Measurements from ENCODE around the gene GPR156. TPM values are rescaled to one million over a fixed set of nuclear protein-coding genes. Genes with fewer than 3 reads are reported as not detected.
"Not testable (repeated sequence)": the region's sequence is repeated elsewhere in the genome, so short reads cannot be mapped to it uniquely, and the experiment has no call there.

Gene GPR156
- total RNA-seq, 1 donor: under 0.01 TPM

DNA sequence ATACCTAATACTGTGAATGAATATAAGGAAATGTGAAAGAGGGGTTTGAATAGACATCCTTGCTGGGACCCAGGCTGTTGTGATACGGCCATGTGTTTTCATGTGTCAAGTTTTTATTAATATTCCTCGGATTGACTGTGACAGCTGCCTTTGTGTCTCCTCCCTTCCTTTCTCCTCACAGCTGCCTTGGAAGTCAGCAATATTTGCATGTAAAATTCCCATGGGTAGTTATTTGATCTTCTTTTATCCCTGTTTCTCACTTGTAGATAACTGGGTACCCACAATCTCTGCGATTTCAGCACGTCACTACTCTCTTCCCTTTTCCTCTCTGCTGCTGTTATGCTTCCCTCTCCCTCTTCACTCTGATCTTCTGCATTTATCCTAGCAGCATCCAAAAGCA is 9.4 kb downstream of the GPR156 start:
- no peak for DNase-seq (ENCODE audit: low read depth in 2 of 3, low spot score in 2 of 3)

DNA sequence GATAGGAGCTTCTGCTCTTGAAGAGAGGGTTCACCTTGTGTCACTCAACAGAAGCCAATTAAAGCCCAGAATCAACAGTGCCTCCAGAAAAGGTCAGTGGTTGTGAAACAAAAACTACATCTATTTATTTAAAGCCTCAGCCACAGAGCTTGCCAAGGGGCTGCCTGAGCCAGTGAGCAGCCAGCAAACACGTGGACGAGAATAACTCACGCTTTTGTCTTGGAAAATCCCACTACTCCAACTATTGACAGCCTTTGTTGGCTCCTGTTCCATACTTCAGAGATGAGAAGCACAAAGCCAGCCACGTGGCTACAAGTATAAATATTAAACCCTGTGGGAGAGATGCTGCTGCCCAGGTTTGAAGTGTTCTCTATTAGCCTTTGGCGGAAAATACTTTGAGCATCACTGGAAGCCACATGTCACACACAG is 10.3 kb downstream of the GPR156 start:
- DNase-seq (ENCODE audit: low read depth in 2 of 3, low spot score in 2 of 3): no peak

DNA sequence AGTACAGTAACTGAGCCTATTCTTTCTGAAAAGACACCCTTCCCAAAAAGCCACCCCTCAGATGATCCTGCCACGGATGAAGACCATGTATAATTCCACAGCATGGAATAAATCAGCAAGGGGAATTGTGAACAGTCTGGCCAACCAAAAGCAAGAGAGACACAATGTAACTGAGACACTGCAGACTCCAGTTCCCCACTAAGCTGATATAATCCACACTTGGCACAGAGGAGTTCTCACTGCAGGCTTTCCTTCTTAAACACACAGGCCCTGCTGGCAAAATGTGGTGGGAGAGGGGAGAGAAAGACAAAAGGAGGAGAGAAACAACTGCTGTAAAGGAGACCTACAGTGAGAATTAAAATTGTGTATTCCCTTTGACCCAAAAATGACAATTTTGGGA is 12.7 kb downstream of the GPR156 start:
- DNase-seq (ENCODE audit: low read depth in 2 of 3, low spot score in 2 of 3): no peak

DNA sequence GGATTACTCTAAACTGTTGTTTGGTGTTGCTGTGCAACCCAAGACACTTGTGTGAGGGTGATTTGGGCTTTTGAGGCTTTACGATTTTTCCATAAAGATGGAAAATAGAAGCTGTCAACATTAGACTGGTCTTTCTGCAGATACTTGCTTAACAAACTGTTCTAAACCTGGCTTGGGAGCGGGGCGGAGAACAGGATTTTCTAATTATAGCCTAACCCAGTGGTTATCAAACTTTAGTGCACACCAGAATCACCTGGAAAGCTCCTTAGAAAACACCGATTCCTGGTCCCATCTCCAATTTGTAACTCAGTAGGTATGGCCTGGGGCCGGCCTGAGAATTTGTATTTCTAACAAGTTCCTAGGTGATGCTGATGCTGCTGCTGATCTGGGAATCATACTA is 19.0 kb downstream of the GPR156 start:
- DNase-seq (ENCODE audit: low read depth in 2 of 3, low spot score in 2 of 3): no peak

DNA sequence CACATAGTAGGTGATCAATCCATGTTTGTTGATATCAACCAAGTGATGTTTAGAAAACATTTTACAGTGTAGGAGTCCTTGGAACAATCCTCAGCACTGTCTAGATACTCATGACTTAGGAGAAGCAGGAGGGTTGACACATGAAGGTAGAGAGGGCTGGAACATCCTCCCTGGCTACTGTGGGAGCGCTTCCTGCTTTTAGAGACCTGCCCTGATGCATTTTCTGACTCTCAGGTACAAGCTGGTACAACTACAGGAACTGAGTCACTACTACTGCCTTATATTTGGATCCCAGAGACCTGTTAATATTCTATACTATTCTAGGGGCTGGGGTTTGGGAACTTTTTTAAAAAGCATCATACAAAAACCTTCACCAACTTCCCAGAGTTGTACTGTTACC is 20.1 kb downstream of the GPR156 start:
- DNase-seq (ENCODE audit: low read depth in 2 of 3, low spot score in 2 of 3): no peak

DNA sequence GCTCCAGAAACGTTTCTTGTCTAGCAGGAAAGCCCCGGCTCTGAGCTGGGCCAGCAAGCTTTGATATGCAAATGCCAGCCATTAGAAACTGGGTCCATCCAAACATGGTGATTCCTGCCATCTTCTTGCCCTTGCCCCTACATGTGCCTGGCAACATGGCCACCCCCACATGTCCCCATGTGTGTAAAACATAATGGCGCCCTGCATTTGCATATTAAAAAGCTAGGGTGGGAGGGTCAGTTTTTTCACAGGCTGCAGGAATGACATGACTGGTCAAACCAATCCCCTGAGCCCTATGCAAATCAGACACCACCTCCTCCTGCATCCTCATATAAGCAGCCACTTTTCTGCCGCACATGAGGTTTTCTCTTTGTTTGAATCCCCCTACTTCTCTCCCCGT is 21.2 kb downstream of the GPR156 start:
- DNase-seq (ENCODE audit: low read depth in 2 of 3, low spot score in 2 of 3): no peak

DNA sequence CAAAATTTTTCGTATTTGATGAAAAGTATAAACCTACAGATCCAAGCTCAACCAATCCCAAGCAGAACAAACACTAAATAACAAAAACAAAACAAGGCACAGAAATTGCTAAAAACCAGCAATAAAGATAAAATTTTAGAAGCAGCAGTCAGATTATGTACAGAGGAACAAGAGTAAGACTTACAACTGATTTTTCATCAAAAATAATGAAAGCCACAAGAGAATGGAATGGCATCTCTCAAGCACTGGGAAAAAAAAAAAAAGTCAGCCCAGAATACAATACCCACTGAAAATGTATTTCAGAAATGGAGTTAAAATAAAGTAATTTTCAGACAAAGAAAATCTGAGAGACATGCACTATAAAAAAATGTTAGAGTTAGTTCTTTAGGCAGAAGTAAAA is 27.0 kb downstream of the GPR156 start:
- DNase-seq (ENCODE audit: low read depth in 2 of 3, low spot score in 2 of 3): no peak

DNA sequence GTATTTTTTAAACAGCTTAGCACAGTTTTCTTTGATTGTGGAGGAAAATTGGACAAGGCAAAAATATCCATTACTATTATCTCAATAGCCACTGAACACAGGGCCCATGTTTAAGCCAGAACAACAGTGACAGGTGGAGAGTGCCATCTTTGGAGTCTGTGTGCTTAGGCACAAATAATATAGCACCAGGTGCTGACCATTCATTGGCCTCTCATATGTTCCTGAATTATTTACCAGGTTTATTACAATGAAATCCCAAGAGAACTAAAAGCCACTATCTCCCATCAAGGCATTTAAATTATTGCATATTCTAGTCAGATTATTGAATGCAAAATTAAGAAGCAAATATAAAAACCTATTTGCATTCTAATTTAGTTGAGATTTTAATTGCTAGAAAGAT is 39.6 kb downstream of the GPR156 start:
- no peak for DNase-seq (ENCODE audit: low read depth in 2 of 3, low spot score in 2 of 3)

DNA sequence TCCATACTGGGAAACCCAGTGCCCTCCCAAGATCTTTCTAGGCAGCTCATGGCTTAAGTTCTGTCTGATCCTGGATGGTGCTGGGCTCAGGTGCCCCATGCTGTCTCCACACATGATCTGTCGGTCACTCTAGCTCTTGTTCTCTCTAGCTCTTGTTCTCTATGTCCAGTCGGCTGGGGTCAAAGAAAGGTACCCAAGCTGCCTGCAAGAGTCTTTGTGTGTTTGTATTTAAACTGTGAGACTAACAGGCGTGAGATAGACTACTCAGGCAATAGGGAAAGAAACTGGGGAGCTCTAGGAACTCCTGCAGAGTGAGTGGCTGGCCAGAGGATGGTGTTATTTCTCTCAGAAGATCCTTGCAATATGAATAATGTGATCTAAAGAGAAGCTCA is 40.2 kb downstream of the GPR156 start:
- no peak for DNase-seq (ENCODE audit: low read depth in 2 of 3, low spot score in 2 of 3)

DNA sequence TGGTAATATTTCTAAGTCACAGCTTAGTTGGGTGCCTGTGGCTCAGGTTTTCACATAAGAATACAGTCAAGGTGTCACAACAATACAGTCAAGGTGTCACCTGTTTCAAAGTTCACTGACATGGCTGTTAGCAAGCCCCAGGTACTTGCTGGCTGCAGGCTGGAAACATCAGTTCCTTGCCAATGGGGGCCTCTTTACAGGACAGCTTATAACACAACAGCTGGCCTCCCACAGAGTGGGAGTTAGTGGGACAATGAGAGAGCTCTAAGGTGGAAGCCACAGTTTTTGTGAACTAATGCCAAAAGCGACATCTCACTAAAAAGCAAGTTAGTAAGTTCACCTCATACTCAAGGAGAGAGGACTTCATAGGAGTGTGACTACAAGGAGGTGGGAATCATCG is 45.4 kb downstream of the GPR156 start:
- DNase-seq (ENCODE audit: low read depth in 2 of 3, low spot score in 2 of 3): no peak

DNA sequence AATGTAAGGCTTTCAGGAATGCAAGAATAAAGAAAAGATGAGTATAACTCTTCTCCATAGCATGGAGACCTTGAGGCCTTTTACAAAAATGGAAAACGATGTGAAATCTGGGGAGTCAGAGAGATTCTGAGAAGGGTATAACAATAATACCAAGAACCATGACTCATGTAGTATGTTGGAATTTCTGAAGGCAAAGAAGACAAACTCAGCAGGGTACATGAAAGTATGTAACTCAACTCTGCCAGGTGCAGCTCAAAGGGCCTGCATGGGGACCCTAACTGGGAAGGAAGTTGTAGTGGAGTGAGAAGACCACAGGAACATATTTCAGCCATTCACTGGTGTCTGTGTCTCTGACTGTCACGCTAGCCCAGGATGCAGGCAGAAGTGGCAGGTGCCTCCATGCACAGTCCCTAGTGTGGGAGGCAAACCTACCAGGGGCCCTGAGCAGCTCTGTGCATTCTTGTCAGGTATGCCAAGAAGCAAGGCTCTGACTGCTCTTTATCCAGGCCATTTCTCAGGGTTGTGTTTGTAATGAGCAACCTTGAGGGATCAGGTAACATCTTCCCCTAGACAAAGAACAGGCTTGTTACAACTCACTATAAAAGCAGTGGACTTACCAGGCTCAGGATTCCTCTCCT is 57.2 kb downstream of the GPR156 start:
- no peak for DNase-seq (ENCODE audit: low read depth in 2 of 3, low spot score in 2 of 3)

DNA sequence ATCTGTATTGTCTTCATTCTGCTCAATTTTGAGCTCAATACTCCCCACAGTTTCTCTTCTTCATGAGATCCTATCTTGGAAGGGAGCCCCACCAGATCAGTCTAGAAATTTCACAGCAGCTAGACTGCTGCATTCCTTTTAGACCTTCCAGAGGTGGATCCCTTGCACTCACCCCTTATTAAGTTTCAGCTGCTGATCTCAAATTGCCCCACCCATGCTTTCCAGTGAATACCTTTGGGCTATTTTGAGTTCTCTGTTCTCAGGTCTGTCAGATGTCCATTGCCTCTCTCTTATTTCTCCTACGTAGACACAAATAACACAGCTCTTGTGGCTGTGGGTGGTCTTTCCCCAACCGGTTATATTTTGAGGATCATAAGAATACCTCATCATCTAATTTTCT is 60.8 kb downstream of the GPR156 start:
- DNase-seq (ENCODE audit: low read depth in 2 of 3, low spot score in 2 of 3): no peak

DNA sequence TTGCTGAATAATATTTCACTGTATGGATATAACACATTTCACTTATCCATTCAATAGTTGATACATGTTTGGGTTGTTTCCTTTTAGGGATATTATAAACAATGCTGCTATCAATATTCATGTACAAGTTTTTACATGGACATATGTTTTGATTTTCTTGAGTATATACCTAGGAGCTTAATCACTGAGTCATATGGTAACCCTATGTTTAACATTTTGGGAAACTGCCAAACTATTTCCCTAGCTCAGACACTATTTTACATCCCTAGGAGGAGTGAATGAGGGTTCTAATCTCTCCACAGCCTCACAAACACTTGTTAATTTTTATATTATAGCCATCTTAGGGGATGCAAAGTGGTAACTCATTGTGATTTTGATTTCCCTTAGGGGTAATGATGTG is 66.0 kb downstream of the GPR156 start:
- no peak for DNase-seq (ENCODE audit: low read depth in 2 of 3, low spot score in 2 of 3)

DNA sequence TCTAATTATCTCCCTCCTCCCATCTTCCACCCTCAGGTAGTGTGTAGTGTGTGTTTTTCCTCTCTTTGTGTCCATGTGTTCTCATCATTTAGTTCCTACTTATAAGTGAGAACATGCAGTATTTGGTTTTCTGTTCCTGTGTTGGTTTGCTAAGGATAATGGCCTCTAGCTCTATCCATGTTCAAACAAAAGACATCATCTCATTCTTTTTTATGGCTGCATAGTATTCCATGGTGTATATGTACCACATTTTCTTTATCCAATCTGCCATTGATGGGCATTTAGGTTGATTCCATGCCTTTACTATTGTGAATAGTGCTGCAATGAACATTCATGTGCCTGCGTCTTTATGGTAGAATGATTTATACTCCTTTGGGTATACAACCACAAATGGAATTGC is 68.4 kb downstream of the GPR156 start:
- not testable (repeated sequence) for DNase-seq (ENCODE audit: low read depth in 2 of 3, low spot score in 2 of 3)

DNA sequence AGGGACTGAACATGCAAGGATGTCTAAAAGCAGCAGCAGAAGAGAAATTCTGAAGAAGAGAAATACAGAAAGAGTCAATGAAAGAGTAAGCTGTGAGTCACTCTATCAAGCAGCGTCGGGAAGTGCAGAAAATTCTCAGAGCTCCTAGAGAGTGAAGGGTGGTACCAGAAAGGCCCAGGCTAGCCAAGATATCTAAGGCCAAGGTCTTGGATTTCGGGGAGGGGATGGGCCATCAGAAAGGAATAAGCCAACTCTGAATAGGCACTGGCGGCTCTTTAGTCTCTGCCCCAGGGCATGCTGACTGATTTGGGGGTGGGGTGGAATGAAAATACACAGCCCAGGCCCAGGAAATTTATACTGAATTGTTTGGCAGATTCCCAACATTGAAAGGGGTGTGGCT is 70.8 kb downstream of the GPR156 start:
- no peak for DNase-seq (ENCODE audit: low read depth in 2 of 3, low spot score in 2 of 3)

DNA sequence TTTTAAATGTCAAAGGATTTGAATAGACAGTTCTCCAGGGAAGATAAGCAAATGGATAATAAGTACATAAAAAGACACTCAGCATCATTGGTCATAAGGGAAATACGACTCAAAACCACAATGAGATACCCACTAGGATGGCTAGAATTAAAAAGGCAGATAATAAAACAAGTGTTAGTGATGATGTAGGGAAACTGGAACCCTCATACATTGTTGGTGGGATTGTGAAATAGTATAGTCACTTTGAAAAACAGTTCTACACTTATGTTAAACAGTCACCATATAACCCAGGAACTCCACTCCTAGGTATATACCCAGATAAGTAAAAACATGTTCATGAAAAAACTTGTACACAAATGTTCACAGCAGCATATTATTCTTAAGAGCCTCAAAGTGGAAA is 72.5 kb downstream of the GPR156 start:
- DNase-seq (ENCODE audit: low read depth in 2 of 3, low spot score in 2 of 3): no peak

DNA sequence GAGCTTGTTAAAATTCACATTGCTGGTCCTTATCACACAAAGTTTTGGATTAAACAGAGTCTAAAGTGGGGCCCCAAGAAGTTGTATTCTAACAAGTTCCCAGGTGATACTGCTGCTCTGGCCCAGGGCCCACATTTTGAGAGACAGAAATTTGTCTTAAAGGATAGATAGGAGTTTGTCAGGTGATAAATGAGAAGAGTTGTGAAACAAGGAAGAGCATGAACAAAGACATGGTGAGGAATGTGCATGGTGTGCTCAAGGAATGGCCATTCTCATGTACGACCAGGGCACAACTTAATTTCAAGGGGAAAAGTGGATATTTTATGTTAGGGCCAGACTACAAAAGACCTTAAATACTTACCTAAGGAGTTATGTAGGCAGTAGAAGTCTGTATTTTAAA is 75.6 kb downstream of the GPR156 start:
- DNase-seq (ENCODE audit: low read depth in 2 of 3, low spot score in 2 of 3): no peak

DNA sequence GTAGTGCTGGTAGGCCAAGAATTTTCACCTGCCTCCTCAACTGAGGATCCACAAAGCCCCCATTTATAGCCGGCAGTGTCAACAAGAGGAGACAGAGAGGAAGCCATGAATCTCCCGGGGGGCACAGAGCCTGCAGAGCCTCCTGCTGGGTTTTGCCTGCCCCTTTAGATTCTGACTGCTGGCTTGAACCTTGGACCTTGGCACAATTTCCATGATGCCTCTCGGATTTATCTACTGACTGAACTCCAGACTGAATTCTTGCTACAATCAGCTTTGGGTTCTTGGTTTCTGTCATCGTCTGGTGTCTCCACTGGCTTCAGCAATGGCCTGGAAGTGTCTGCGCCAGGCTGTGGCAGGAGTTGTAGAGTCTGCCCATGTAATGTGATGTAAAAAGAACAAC is 80.7 kb downstream of the GPR156 start:
- DNase-seq (ENCODE audit: low read depth in 2 of 3, low spot score in 2 of 3): no peak

DNA sequence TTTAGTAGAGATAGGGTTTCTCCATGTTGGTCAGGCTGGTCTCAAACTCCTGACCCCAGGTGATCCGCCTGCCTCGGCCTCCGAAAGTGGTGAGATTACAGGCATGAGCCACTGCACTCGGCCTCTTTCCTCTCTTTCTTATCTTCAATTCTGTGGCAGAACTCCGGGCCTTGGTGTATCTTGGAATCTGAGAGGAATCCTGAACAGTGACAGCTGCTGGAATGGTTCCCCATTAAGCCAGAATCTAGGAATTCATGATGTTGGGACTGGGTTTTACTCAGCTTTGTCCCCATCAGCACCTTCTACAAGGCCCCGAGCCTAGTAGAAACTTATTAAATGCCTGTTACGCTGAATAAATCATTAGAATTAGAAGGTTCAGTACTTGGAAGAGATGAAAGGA is 81.4 kb downstream of the GPR156 start:
- DNase-seq (ENCODE audit: low read depth in 2 of 3, low spot score in 2 of 3): no peak

DNA sequence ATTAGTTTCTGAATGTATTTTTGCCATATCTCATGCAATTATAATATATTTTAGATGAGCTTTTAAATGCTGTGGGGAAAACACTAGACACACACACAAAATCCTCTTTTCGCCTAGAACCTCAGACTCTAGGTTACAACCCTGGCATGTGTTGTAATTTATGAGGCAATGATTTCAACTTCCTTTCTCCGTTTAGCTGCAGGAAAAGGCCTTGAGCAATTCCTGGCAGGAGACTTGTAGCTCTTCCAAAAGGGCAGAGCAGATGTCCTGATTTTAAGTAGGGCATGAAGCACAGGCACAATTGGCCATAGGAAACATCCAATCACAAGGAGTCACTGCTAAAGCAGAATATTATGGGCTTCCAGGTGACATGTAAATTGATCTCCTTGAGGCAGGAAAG is 82.0 kb downstream of the GPR156 start:
- no peak for DNase-seq (ENCODE audit: low read depth in 2 of 3, low spot score in 2 of 3)

DNA sequence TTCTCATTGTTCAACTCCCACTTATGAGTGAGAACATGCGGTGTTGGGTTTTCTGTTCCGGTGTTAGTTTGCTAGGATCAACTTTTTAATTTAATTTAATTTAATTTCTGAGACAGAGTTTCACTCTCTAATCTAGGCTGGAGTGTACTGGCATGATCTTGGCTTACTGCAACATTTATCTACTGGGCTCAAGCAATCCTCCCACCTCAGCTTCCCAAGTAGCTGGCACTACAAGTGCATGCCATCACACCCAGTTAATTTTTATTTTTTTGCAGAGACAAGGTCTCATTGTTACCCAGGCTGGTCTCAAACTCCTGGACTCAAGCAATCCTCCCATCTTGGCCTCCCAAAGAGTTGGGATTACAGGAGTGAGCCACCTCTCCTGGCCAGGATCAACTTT is 82.7 kb downstream of the GPR156 start:
- no peak for DNase-seq (ENCODE audit: low read depth in 2 of 3, low spot score in 2 of 3)

DNA sequence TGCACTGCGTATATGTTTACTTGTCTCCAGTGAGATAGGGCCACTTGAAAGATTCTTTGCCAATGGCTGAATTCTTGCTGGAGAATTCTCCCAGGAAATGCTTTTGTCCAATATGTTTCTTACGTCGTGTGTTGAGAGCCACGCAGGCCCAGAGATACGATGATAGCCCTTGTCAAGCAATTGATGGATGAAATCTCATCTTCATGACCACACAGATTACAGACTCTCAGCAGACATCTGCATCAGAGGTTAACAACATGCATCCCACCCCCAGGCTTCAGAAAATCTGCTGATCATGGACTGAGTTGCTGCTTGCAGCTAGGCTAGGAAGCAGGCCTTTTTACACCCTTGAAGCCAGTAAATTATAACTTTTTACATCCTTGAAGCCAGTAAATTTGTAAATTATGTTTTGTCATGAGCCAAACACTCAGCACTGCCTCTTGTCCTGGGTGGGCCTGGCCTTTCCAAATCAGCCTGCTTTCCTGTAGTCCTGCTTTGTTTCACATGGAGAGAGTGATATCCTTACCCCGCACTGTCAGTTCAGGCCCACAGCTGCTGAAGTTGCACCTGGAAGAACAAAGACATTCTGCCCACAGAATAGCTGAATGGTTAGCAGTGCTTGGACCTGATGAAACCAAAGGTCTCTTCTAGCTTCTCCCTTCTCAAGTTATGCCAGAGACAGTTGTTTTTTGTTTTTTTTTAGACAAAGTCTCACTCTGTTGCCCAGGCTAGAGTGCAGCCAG is 84.4 kb downstream of the GPR156 start:
- DNase-seq (ENCODE audit: low read depth in 2 of 3, low spot score in 2 of 3): no peak
